Neural progenitor cell (in vitro differentiated cells): Measurements from ENCODE around the gene CLSTN2.

Experiments used
- CTCF ChIP-seq: fragments of 200-600 bp; sonication (generic); IDR thresholded peaks from 2 replicates; pipeline ENCODE4 v1.5.1; 2017; ENCODE audit warnings: antibody characterized with exemption, mild to moderate bottlenecking
- EZH2 ChIP-seq: fragments of 200-600 bp; sonication (generic); IDR thresholded peaks from 2 replicates; pipeline ENCODE4 v1.6.1; 2017; ENCODE audit warnings: antibody characterized with exemption, mild to moderate bottlenecking, moderate library complexity
- EZH2phosphoT487 ChIP-seq: fragments of 200-600 bp; sonication (generic); IDR thresholded peaks from 2 replicates; pipeline ENCODE4 v1.6.1; 2017; ENCODE audit warnings: antibody characterized with exemption

- no peak for TF ChIP-seq EZH2phosphoT487
- TF ChIP-seq CTCF, result no peak
- TF ChIP-seq EZH2, result no peak
Observed at GRCh38 chr3:139948467-139948866, 13.5 kb downstream of the CLSTN2 start.
